ENCODE results near the gene MTHFD2. TPM values are rescaled to one million over a fixed set of nuclear protein-coding genes. Genes with fewer than 3 reads are reported as not detected.

Gene MTHFD2
- total and polyA plus RNA-seq, 10 donors = 17.8 to 71.1 (median 39.8) TPM

- Histone ChIP-seq H3K27me3 (replicated peaks in 1 of 7) (no peaks in the 10 kb centered on the region), H3K36me3 (peaks cover 0 to 12% (median 0%) of the 10 kb centered on the region in 6 donors), H3K9me3 (no peaks in the 10 kb centered on the region), H3K4me3 (no peak overlapping the region), H3K4me1 (peaks cover 0 to 8% (median 2%) of the 10 kb centered on the region in 6 donors), H3K27ac (no peak overlapping the region)
- TF ChIP-seq POLR2AphosphoS5 (IDR thresholded peaks at IDR 0.05) (no peak), CTCF (IDR thresholded peaks at IDR 0.05 in 8 of 11, conservative IDR thresholded peaks at IDR 0.05 in 3 of 11) (no peak), POLR2A (IDR thresholded peaks at IDR 0.05) (no peak)
- WGBS, 5 donors = 69 to 82% (median 75%) methylated on average over 7 of the region's 7 CpGs
- intact Hi-C loops (cut with DNase I; ENCODE audit: low total_unique reads) = loop anchor here (5.0 kb wide), 1 partner anchor 79 kb away; no protein-coding TSS in a partner anchor
- DNase-seq = no peak
Observed at GRCh38 chr2:74253306-74253970, 55.0 kb downstream of the MTHFD2 start.

- intact Hi-C loops (cut with DNase I; ENCODE audit: low total_unique reads) = loop anchor here (5.0 kb wide), 1 partner anchor 78 kb away; no protein-coding TSS in a partner anchor
- no peaks in the 10 kb centered on the region for H3K9me3 ChIP-seq
- peaks cover 0 to 17% (median 0%) of the 10 kb centered on the region in 6 donors for H3K36me3 ChIP-seq
- no peak overlapping the region for H3K27ac ChIP-seq
- H3K4me3 ChIP-seq = no peak overlapping the region
- DNase-seq = no peak
- H3K27me3 ChIP-seq (replicated peaks in 1 of 7) = no peaks in the 10 kb centered on the region
- WGBS, 5 donors = 83 to 93% (median 84%) methylated on average over 4 of the region's 4 CpGs
- TF ChIP-seq POLR2AphosphoS5 (IDR thresholded peaks at IDR 0.05) = no peak
- no peak for TF ChIP-seq POLR2A (IDR thresholded peaks at IDR 0.05)
- H3K4me1 ChIP-seq = peaks cover 0 to 8% (median 2%) of the 10 kb centered on the region in 6 donors
Observed at GRCh38 chr2:74253971-74254310, 55.5 kb downstream of the MTHFD2 start.

GRCh38 chr2:74255660-74256213 is 57.3 kb downstream of the MTHFD2 start:
- intact Hi-C loops (cut with DNase I; ENCODE audit: low total_unique reads) = no loop called here
- DNase-seq = no peak
- WGBS, 5 donors = 88 to 93% (median 90%) methylated on average over 18 of the region's 18 CpGs
- no peaks in the 10 kb centered on the region for H3K9me3 ChIP-seq
- peaks cover 0 to 23% (median 0%) of the 10 kb centered on the region in 6 donors for H3K36me3 ChIP-seq
- no peaks in the 10 kb centered on the region for H3K27me3 ChIP-seq (replicated peaks in 1 of 7)
- no peak overlapping the region for H3K27ac ChIP-seq
- no peaks in the 10 kb centered on the region for H3K4me1 ChIP-seq
- no peak overlapping the region for H3K4me3 ChIP-seq
- TF ChIP-seq CTCF (IDR thresholded peaks at IDR 0.05 in 8 of 11, conservative IDR thresholded peaks at IDR 0.05 in 3 of 11) (no peak), POLR2AphosphoS5 (IDR thresholded peaks at IDR 0.05) (no peak), POLR2A (IDR thresholded peaks at IDR 0.05) (no peak)

GRCh38 chr2:74259191-74259590 is 60.8 kb downstream of the MTHFD2 start:
- no peak for DNase-seq
- WGBS, 5 donors = 91 to 97% (median 94%) methylated on average over 3 of the region's 3 CpGs

More at GRCh38 chr2:74259191-74259590, 60.8 kb downstream of the MTHFD2 start:
- H3K36me3 ChIP-seq = peaks cover 0 to 35% (median 0%) of the 10 kb centered on the region in 6 donors
- no peaks in the 10 kb centered on the region for H3K27me3 ChIP-seq (replicated peaks in 1 of 7)
- intact Hi-C loops (cut with DNase I; ENCODE audit: low total_unique reads) = no loop called here
- H3K4me3 ChIP-seq = no peak overlapping the region
- H3K4me1 ChIP-seq = no peaks in the 10 kb centered on the region
- no peaks in the 10 kb centered on the region for H3K9me3 ChIP-seq
- H3K27ac ChIP-seq = no peak overlapping the region
- TF ChIP-seq POLR2A (IDR thresholded peaks at IDR 0.05) = no peak
- TF ChIP-seq POLR2AphosphoS5 (IDR thresholded peaks at IDR 0.05) = no peak
- no peak for TF ChIP-seq CTCF (IDR thresholded peaks at IDR 0.05 in 8 of 11, conservative IDR thresholded peaks at IDR 0.05 in 3 of 11)
